ENCODE measurements around the gene KANSL1.
A peak's percentile ranks its signal among the peaks of the same experiment; 100 is the strongest.

DNA sequence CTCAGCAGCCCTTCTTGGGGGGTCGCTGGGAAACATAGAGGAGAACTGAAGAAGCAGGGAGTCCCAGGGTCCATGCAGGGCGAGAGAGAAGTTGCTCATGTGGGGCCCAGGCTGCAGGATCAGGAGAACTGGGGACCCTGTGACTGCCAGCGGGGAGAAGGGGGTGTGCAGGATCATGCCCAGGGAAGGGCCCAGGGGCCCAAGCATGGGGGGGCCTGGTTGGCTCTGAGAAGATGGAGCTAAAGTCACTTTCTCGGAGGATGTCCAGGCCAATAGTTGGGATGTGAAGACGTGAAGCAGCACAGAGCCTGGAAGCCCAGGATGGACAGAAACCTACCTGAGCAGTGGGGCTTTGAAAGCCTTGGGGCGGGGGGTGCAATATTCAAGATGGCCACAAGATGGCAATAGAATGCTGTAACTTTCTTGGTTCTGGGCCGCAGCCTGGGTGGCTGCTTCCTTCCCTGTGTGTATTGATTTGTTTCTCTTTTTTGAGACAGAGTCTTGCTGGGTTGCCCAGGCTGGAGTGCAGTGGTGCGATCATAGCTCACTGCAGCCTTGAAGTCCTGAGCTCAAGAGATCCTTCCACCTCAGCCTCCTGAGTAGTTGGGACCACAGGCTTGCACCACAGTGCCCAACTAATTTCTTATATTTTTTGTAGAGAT, 190.8 kb downstream of the KANSL1 start:
- peak; percentile 91 for TF ChIP-seq CTCF (conservative IDR thresholded peaks at IDR 0.05)
- no peak for TF ChIP-seq ZFX (IDR thresholded peaks at IDR 0.05)
